GM21737 (cell line): ENCODE results near the gene YBX3.
"Not testable (repeated sequence)": the region's sequence is repeated elsewhere in the genome, so short reads cannot be mapped to it uniquely, and the experiment has no call there.

Experiments
- ATAC-seq: cut with Tn5 transposase; IDR thresholded peaks from one replicate; pipeline ENCODE4 v1.9.1; 2021; ENCODE audit warnings: mild to moderate bottlenecking, moderate library complexity; ENCODE audit not compliant: unreplicated experiment

YBX3 gene

DNA sequence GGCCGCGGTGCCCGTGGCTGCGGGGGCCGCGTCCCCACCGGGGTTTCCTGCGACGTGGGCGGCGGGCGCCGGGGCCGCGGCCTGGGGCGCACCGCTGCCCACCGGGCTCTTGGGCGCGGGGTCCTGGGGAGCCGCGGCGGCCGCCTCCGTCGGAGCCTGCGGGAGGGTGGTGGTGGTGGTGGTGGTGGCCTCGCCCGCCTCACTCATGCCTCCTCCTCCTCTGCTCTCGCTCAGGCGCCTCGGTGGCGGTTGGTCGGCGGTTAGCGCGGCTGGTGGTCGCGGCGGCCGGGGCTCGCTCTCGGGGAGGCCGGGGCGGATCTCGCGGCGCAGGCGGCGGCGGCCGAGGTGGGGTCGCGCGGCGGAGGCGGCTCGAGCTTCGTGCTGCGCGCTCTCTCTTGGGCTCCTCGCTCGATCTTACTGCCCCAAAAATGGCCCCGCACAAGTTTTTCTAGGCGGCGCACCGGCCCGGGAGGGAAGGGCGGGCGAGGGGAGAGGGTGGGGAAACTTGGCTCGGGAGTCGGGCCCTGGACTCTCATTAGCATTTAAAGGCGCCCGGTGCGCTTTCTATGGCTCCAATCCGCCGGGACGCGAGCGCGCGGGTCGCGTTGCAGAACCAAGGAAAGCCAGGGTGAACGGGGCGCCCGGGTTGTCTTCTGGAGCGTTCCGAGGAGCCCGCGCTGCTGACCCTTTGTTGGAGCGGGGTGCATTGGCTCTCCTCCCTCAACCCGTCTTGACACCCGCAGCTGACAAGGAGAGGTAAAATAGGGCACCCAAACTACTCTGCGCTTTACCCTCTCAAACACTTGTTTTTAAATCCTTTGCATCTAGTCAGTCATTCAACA, at the start of gene YBX3:
Gene YBX3 (minus strand): TSS at position 419 of the 842 bp plus-strand sequence. CDS start 212 bp downstream, at position 207.
- peak; percentile 39 for ATAC-seq

GRCh38 chr12:10771132-10771733, 48.1 kb upstream of the YBX3 start:
- ATAC-seq = no peak

DNA sequence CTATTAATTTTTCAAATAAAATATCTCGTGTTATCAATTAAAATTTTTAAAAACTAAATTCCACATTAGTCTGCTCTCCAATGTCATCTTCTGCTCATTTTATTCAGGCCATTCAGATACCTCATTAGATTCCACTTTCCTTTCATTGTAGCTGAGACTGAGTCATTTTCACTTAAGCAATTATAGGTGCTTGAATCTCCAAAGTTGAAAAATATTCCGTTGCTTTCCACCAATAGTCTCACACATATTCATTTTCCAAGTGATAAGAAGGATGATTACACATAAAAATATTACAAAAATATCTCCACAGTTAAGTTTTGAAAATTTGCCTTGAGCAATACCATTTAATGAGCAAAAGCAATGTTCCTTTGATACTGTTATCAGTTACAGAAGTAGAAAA, 36.5 kb upstream of the YBX3 start:
- ATAC-seq = no peak

- ATAC-seq = no peak
These were observed 33.1 kb upstream of the YBX3 start for GRCh38 chr12:10756194-10756593.

- ATAC-seq = no peak
These were observed 29.9 kb upstream of the YBX3 start for GRCh38 chr12:10753059-10753458.

DNA sequence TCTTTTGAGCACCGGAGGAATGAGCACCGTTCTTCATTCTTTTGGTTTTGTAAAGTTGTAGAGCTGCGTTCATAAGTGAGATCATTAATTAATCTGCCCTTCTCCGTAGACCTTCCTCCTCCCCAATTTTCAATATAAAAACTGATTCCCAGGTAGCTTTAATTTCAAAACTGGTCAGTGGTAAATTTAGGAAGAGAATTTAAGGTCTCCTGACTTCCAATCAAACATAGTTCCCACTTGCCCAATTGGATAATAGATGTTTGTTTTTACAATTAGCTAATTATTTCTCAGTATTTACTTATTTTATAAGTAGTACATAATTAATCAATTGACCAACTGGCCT, 27.2 kb upstream of the YBX3 start:
- ATAC-seq = no peak

- ATAC-seq = peak; percentile 96
These were observed 26.7 kb upstream of the YBX3 start for GRCh38 chr12:10749700-10750384.

DNA sequence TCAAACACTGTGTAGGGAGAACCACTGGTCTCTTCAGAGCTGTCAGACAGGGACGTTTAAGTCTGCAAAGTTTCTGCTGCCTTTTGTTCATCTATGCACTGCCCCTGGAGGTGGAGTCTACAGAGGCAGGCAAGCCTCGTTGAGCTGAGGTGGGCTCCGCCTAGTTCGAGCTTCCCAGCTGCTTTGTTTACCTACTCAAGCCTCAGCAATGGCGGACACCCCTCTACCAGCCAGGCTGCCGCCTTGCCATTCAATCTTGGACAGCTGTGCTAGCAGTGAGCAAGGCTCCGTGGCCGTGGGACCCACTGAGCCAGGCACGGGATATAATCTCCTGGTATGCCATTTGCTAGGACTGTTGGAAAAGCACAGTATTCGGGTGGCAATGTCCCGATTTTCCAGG, 24.6 kb upstream of the YBX3 start:
- ATAC-seq = no peak

DNA sequence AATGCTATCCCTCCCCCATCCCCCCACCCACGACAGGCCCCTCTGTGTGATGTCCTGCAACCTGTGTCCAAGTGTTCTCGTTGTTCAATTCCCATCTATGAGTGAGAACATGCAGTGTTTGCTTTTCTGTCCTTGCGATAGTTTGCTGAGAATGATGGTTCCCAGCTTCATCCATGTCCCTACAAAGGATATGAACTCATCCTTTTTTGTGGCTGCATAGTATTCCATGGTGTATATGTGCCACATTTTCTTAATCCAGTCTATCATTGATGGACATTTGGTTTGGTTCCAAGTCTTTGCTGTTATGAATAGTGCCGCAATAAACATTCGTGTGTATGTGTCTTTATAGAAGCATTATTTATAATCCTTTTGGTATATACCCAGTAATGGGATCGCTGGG, 20.3 kb upstream of the YBX3 start:
- not testable (repeated sequence) for ATAC-seq

DNA sequence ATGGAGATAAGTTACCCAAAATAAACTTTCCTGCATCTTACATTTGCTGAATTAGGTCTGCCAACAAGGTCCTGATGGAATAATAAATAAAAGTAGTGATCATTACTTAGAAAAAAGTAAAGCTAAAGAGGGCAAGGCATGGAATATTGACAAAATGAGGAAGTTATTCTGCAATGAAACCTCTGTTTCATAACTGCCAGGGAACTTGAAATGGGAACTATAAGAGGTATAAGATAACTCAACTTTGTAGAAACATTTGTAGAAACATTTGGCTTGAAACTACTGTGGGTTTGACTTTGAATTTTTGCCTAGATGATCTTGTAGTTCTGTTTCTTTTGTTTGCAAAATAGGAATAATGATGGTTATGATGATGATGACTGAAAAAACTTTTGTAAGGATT, 18.7 kb upstream of the YBX3 start:
- ATAC-seq = no peak

GRCh38 chr12:10740182-10740581, 17.1 kb upstream of the YBX3 start:
- ATAC-seq = no peak

DNA sequence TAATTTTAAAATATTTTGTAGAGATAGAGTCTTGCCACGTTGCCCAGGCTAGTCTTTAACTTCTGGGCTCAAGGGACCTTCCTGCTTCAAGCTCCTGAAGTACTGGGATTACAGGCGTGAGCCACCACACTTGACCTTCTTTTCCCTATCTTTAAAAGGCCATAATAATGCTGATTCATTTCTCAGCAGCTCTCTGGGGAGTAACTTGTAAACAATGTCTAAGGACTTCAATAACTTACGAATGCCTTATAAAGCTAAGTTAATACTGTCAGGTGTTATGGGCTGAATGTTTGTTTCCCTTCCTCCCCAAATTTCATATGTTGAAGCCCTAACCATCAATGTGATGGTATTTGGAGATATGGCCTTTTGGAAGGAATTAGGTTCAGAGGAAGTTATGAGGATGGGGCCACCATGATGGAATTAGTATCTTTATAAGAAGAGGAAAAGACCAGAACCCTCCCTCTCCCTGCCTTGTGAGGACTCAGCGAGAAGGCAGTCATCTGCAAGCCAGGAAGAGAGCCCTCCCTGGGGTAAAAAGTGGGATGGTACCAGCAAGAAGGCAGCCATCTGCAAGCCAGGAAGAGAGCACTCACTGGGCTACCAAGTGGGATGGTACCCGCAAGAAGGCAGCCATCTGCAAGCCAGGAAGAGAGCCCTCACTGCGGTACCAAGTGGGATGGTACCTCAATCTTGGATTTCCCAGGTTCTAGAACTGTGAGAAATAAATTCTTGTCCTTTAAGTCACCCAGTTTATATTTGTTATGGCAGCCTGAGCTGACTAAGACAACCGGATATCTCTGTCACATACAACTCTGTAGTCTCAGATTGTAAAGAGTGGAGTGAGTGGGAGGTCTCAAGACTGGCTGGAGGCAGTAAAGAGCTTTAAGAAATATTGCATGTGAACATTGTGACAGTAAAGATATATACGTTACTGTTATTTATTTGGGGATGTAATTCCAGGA, 16.3 kb upstream of the YBX3 start:
- ATAC-seq = no peak

GRCh38 chr12:10737249-10737648, 14.1 kb upstream of the YBX3 start:
- ATAC-seq = no peak

- ATAC-seq = no peak
These were observed 13.3 kb upstream of the YBX3 start for GRCh38 chr12:10736463-10736862.

DNA sequence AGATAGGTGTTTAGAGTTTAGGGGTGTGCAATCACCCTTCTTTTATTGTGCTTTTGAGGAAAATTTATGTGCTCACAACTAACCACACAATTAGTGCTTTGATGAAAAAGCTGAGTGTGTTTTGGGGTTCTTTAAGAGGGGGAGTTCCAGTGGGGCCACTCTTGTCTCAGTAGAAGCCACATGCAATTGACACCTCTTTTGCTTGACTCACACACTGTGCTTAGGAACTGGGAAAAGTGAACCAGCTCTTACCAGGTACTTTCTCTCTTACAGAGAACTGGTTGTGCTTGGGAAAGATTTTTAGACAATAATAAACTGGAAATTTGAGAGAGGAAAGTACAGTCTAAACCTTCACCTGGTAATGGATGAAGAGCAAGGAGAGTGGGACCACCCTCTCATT, 12.3 kb upstream of the YBX3 start:
- ATAC-seq = no peak

DNA sequence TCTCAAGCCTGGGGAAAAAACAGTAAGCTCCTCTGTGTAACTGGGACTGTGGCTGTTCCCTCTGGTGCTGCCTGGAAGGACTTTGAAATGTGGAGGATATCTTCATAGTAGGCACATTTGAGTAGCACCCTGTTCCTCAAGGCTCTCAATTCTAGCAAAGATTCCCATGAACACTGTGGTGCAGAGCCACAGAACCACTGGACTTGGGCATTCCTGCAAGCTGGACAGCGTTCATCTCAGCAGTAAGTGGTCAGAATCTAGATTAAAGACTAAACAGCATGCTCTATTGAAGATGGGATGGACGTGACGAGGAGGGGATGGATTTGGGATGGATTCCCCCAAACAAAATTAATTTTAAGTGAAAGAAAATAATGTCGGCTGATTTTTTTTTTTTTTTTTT, 9.4 kb upstream of the YBX3 start:
- ATAC-seq = no peak

- ATAC-seq = no peak
These were observed 8.9 kb upstream of the YBX3 start for GRCh38 chr12:10732066-10732465.

DNA sequence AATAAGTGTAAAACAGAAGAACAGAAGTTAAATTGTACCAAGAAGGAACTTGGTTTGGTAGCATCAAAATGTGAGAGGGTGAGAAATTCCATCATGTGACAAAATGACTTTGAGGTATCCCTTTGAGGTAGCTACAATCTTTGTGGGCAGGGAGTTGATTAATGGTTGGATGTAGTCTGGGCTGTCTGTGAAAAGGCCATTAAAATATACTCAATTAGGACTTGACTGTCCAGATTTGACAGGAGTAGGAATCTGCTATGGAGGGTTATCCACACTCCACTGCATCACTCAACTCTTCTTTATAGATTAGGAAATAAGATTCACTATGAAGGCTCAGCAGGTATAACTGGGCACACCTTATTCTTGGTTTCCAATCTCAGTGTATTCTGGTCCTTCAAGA, 7.4 kb upstream of the YBX3 start:
- no peak for ATAC-seq

DNA sequence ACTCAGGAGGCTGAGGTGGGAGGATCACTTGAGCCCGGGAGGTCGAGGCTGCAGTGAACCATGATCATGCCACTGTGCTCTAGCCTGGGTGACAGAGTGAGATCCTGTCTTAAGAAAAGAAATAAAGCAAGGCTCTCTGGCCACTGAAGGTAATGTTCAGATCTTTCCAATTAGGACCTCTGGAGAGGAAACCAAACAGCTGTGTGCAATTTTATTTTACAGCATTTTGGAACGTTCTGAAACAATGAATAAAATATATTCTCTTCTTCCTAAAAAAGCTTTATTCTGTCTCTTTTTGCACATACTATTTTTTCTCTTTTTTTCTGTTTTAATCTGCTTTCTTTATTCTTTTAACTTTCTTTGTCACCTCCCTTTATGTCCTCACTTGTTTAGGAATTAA, 5.0 kb upstream of the YBX3 start:
- no peak for ATAC-seq

GRCh38 chr12:10726945-10727344, 3.8 kb upstream of the YBX3 start:
- no peak for ATAC-seq

- ATAC-seq = no peak
These were observed 1.9 kb upstream of the YBX3 start for GRCh38 chr12:10725003-10725402.
